Stimulated activated CD8-positive, alpha-beta memory T cell treated with anti-CD3 and anti-CD28 coated beads, Interleukin-12 subunit alpha, Interleukin-12 subunit beta, amount 100 ng/mL, for 24 hours (primary cell): ENCODE measurements around the gene P4HB.

ENCODE experiments used
- DNase-seq: peaks from one replicate; pipeline ENCODE4 v3.0.0-alpha.2; 2020; ENCODE audit errors: extremely low read depth

The P4HB gene

DNA sequence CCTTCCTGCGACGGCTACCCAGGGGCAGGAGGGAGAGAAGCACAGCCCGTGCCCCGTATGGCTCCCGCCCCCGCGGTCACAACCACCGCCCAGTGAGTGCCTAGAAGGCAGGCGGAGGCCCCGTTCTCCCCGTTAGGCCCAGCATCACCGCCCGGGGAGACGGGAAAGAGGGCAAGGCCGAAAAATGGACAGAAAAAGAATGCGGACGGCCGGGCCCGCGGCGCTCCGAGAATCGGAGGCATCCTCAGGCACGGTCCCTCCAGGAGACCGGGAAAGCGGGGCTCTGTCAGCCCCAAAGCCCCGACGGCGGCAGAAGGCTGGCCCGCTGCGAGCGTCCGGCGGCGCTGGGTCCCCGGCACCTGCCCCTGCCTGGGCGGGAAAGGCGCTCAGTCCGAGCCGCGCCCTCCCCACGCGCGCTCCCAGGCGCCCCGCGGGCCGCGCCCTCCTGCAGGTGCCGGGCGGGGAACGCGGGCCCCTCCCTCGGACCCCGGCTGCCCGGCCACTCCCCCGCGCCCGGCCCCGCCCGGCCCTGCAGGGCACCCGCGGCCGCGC is 27.7 kb downstream of the P4HB start:
- DNase-seq, result no peak

DNA sequence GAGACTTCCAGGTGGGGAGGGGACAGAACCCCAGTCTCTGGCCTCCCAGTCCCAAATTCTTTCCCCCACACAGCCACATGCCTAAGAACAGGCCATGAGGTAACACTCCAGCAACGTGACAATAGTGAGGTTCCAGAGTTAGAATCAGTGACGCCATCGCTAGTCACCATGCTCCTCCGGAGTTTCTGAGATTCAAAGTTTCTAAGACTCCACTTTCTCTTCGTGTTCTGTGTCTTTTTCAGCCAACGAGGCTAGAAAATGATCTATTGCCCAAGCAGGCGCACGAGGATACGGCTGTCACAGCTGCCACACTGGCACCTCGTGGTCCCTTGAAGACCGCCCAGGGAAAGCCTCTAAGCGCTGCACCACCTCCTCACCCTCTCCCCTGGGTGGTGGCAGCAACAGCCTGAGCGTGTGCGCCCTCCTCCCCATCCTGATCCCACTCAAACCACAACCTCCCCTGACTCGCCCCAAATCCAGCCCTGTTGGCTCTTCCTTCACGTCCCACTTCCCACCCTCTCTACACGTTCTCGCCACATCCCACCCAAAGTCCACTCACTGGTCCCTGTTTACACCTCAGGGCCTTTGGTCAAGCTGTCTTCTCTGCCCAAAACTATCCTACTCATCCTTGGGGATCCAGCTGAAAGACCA is 28.3 kb downstream of the P4HB start:
- no peak for DNase-seq

DNA sequence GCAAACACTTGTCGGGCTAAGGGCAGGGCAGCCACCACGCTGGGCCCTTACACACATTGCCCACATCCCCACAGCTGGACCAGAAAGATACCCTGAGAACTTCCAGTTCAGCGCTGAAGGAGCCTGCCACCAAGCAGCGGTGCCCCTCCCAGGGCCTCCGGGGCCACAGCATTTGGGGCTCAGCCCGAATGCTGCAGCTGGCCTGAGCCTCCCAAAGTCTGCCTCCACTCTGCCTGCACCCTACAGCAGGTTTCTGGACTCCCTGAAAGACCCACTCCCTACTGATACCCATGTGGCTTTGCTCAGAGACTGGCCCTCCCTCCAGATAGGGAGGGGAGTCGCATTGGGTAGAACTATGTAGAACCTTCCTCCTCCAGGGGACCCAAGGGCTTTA is 28.8 kb downstream of the P4HB start:
- DNase-seq, result no peak

DNA sequence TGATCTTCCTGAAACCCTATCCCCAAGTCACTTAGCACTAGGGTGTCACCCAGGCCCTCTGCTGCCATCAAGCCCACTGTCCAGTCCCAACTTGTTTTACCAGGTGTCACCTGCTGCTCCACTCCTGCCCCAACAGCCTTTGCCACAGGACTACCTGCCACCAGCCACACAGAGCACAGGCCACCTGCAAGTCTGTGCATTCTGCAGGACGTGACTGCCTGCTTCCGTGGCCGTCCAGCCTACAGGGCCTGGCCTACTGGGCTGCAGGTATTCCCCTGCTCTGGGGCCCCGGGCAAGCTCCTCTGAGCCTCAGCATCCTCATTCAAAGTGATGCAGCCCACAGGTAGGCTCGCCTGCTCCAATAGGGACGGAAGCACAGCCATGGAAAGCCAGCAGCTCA is 30.5 kb downstream of the P4HB start:
- no peak for DNase-seq

DNA sequence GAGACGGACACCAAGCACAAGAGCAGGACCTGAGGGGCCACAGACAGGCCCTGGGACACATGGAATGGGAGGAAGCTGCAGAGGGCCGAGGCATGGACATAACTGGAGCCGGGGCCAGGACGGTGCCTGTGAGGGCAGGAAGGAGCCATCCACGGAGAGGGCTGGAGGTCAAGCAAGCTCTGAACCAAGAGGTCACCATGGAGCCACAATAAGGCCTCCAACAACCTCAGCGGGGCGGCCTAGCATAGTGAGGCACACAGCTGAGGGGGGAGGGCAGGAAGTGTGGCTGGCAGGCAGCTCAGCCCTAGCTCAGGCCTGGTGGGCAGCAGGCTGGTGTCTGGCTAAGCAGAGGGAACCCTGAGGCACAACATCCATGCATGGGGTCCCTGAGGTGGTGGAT is 31.7 kb downstream of the P4HB start:
- DNase-seq, result no peak

DNA sequence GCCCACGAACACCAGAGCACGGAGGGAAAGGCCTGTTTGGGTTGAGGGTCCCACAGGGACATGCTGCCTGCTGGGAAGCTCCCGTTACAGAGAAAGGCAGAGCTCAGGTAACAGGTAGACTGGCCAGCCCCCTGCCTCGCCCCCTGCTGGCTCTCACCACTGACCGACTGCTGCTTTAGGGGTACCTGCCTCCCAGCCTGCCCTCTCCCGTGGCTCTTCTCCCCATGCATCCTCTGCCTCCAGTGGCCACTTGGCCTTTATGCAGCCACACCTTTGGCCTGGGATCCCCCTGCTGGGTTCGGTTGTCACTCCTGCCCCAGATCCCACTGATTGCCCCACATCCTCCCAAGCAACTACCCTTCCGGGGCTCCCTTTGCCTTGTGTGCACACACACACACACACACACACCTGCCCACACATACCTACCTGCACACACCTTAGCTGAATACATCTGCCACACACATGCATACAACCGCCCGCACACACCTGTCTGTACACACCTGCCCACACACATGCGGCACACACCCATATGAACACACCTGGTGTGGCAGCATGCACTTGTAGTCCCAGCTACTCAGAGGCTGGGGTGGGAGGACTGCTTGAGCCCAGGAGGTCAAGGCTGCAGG is 34.4 kb downstream of the P4HB start:
- no peak for DNase-seq

DNA sequence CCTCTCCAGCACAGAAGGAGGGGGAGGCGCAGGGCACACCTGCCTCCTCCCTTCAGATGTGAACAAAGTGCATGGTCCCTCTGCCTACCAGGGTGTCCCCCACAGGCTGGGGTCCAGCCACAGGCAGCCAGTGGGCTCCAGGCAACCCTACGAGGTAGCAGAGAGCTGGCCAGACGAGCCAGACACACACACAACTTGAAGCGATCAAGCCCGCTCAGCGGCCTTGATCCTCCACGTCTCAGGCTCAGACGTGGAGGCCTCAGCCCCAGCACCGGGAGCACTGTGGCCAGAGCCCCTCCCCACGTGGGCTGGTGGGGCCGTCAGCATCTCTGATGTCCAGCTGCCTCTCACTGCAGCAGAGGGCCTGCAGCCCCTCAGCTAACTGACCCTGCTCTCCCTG is 35.7 kb downstream of the P4HB start:
- DNase-seq, result no peak

DNA sequence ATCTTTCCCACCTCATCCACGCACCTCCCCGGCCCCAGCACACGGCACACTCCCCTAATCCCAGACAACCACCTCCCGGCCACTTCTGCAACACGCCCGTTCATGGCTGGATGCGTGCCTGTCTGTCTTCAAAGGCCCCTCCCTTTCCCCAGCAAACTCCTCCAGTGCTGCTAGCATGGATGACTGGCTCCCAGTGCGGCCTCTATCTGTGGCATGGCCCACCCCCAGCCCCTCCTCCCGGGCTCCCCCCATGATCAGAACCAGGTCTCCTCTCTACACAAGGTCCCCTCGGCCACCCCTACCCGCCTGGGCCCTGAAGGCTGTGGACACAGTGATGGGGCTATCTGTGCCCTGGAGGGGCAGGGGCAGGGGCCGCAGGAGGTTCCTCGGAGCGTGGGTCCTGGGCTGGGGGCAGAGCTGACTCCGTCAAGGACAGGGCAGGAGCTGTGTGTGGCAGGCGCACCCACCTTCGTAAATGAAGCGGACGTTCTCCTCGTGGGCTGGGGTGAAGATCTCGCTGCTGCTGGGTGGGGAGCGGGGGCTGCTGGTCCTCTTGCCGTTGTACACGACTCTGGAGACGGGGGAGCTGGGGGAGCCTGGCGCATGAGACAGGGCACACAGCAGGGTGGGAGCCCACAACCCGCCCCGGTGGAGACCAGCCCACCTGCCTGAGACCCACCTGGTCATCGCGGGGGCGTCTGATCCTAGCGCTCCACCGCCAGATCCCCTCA is 36.4 kb downstream of the P4HB start:
- no peak for DNase-seq

DNA sequence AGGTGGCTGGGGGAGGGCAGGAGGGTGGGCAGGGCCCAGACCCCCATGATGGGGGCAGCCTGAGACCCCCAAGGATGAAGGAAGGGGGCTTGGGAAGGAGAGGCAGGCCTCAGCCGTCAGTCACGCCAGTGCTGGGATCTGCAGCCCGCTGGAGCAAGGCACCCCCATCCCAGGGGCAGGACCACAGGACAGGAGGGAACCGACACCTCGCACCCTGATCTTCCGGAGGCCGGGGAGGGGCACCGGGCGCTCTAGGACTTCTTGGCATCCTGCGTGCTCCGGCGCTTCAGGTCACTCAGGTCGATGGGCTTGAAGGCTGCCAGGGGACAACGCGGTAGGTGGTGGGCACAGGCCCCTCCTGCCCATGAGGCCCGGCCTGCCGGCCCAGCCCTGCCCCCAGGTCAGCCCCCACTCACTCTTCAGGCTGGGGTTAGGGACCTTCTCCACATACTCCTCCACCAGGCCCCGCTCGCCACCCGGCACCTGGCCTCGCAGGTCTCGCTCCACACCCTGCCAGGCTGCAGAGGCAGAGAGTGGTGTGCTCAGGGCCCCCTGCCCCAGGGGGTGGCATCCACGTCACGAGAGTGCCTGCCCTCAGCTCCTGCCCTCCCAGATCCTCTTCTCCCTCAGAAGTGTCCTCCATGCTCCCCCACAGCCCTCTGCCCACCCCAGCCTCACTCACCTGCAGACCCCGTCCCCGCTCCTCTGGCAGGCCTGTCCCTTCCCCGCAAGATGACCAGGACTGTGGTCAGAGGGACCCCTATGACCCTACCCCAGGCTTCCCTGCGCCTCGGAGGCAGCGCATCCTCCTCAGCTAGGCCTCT is 37.1 kb downstream of the P4HB start:
- no peak for DNase-seq

DNA sequence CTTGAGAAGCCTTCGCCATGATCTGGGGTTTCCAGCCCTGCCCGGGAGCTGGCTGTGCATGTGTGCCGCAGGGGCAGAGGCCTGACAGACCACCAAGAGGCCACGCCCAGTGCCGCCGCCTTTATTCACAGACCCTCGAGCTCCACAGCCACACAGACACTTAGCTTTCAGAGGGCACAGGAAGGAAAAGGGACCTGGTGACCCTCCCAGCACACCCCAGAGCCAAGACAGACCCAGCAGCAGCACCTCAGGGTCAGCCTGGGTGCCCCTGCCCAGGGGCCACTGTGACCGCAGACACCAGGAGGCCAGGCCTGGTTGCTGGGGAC is 38.1 kb downstream of the P4HB start:
- no peak for DNase-seq

DNA sequence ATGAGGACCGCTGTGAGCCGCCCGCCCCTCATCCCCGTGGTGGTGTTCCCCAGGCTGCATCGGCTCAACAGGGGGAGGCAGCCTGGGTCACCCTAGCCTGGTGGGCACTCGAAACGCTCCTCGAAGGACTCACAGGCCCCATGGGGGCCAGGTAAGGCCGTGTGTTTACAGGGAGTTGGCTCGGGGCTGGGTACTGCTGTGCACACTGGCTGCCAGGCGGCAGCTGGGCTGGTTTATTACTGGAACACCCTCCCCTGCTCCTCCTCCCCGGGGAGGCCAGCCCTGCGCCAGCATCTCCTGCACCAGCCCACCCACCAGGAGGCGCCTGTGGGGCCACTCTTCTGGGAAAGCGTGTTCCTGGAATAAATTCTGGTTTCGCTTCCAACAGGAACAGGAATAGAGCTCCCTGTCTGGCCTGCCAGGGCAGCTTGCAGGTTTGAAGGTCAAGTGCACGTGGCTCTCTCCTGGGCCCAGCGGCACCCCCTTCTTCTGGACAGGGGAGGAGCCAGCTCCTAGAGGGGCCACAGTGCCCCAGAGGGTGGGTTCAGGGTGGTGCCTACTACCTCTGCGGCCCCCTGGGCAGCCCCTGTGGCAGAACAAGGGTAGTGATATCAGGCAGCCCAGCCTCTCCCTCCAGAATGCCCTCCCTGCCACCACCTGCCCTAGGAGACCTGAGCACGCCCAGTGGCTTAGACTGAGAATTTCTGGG is 38.6 kb downstream of the P4HB start:
- DNase-seq, result no peak

DNA sequence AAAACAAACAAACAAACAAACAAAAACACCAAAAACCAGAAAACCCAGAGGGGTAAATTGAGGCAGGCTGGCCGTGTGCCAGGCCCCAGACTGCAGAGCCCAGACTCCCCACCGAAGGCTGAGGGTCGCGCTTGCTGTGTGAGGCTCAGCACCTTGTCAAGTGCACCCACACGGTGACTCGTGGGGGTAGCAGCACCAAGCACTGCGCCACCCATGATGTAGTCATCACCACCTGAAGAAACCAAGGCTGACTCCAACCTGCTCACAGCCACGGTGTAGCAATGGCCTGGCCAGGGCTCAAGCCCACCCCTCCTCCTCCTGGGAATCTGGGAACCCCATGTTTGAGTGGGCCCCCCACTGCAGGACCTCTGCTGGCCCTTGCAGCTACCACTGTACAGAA is 39.2 kb downstream of the P4HB start:
- no peak for DNase-seq

DNA sequence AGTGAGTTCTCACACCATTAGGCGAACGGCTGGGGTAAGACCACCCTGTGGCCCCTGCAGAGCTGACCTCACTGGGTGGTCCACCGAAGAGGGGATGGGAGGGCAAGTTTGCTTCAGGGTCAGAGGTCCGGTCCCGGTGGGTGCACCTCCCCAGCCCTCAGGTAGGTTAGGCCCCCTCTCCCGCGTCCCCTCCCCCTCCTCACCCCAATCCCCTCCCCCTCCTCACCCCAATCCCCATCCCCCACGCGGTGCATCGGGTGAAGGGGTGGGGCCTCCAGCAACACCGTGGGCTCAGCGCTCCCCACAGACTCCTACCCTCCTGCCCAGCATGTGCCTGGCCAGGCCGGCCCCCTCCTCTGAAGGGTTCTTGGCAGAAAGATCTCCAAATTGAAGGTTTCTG is 40.6 kb downstream of the P4HB start:
- DNase-seq, result no peak

DNA sequence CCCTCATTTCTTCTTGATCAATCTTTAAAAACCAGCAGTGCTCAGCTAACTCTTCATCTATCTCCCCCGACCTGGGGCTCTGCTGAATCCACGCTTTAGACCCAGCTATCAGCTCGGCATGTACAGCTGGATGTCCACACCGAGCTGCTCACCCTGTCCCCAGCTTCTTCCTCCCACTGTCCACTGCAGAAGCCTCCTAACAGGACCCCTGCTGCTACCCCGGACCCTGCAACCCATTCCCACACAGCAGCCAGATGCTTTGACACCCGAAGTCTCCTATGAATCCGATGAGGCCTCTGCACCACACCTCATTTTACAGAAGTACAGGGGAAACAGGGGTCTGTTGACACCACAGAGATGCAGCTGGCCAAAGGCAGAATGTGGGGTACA is 42.6 kb downstream of the P4HB start:
- DNase-seq, result no peak

DNA sequence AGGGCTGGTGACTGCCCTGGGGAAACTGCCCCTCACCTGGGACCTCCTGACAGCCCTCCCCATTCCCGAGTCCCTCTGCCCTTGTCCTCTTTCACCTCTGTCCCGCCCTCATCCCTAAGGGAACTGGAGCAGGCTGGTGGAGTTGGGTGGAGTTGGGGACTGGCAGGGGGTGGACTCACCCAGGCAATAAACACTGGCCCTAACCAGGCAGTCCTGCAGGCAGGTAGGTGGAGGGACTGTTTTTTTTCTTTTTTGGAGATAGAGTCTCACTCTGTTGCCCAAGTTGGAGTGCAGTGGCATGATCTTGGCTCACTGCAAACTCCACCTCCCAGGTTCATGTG is 44.7 kb downstream of the P4HB start:
- no peak for DNase-seq

DNA sequence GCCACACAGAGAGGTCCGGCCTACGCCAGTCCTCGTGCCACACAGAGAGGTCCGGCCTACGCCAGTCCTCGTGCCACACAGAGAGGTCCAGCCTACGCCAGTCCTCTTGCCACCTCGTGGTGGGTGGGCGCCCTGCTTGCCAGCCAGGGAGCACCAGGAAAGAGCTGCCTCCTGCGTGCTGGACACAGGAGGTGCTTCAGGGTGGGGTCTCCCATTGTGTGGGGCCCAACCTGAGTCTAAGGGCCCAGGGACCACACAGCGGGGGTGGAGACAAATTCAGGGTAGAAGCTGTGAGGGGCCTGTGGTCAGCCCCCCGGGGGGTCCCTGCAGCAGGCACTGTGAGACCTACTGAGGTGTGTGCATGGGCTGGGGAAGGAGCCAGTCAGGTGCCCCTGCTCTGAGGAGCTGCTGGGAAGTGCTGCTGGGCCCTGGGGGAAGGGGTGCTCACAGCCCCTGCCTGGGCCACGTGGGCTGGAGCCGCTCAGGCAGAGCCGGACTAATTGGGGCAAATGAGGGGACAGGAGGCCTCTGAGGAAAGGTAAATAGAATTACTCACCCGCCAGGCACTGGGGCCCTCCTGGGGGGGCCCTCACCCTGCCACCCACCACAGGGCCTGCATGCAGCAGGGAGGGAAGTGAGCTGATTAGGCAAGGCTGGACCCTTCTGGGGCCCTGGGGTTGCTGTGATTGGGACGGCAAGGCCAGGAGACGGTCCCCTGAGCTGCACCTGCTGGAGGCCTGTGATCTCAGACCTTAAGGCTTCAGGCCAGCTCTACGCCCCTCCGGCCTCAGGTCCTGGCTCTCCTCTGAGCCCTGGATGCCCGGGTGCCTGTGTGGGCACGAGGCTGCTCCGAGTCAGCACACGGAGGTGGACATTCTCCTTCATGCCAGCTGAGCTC is 45.3 kb downstream of the P4HB start:
- no peak for DNase-seq

DNA sequence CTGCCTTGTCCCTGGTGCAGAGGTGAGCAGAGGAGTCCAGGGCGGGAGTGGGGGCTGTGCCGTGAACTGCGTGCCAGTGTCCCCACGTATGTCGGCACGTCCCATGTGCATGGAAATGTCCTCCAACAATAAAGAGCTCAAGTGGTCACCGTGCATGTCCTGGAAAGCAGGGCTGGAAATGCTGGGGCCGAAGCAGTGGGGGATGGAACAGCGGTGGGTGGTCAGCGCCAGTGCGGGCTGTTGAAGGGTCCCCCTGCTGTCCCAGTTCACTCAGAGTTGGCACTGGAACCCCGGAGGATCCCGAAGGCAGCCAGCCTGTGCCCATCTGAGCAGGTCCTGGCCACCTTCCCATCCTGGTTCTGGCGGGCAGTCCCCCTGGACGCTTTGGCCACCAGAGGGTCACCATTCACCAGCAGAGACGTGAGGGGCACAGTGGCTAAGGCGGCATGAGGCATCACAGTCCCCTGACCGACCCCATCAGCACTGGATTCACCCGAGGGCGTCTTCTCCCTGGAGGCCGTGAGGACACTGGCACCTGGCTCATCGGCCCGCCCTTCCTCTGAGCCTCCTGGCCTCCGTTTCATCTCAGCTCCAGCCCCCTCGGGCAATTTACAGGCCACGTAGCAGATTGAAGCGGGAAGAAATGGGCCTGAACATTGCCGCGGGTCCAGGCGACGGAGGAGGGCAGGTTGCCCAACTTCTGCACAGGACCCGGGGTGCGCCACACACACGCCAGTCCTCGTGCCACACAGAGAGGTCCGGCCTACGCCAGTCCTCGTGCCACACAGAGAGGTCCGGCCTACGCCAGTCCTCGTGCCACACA is 46.3 kb downstream of the P4HB start:
- no peak for DNase-seq

DNA sequence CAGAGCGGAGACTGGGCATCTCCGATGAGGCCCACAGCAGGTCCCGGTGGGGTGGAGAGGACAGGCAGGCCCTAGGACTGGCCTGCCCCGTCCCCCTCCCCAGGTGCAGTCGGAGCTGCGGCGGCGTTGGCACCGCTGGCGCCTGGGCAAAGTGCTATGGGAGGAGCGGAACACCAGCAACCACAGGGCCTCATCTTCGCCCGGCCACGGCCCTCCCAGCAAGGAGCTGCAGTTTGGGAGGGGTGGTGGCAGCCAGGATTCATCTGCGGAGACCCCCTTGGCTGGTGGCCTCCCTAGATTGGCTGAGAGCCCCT is 47.0 kb downstream of the P4HB start:
- DNase-seq, result no peak

DNA sequence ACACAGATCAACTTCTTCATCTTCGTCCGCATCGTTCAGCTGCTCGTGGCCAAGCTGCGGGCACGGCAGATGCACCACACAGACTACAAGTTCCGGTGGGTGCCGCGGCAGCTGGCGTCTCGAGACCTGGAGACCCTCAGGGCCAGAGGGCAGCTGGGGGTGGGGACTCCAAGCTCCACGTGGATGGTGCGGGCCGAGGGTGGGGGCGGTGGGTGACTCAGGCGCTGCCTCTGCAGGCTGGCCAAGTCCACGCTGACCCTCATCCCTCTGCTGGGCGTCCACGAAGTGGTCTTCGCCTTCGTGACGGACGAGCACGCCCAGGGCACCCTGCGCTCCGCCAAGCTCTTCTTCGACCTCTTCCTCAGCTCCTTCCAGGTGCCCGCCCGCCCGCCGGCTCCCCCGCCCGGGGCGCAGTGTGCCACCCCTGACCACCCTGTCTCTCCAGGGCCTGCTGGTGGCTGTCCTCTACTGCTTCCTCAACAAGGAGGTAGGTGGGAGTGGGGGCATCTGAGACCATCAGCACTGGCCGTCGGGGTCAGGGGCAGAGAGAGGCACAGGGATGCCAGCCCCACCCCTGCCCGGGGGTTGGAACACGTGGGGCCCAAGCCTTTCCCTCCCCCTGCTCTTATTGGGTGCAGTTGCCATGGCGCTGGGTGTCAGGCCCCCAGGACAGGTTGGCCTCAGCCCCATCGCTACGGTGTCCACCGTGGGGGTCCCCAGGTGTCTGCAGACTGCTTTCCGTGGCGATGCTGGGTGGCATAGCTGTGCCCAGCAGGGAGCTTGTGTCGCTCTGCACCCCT is 47.6 kb downstream of the P4HB start:
- DNase-seq, result no peak
